Breast epithelium (tissue), 3 donors: ENCODE data around the gene KLHDC7B.

ENCODE experiments used
- CTCF ChIP-seq, 3 donors: fragments of 450-650 bp; IDR thresholded peaks; one replicate each; pipeline ENCODE4 v1.5.1; 2016 to 2017; ENCODE audit warnings: antibody characterized with exemption in 3 of 3, mild to moderate bottlenecking in 3 of 3, moderate library complexity in 3 of 3
- POLR2AphosphoS5 ChIP-seq, 3 donors: sonication (generic); formaldehyde crosslinking; IDR thresholded peaks; one replicate each; pipeline ENCODE4 v1.6.1; 2017; ENCODE audit warnings: antibody characterized with exemption in 3 of 3

GRCh38 chr22:50530580-50530876 is 15.2 kb upstream of the KLHDC7B start:
- TF ChIP-seq POLR2AphosphoS5 (IDR thresholded peaks at IDR 0.05): no peak
- no peak for TF ChIP-seq CTCF (IDR thresholded peaks at IDR 0.05)
